Measurements from ENCODE around the gene TFAP2E.

DNA sequence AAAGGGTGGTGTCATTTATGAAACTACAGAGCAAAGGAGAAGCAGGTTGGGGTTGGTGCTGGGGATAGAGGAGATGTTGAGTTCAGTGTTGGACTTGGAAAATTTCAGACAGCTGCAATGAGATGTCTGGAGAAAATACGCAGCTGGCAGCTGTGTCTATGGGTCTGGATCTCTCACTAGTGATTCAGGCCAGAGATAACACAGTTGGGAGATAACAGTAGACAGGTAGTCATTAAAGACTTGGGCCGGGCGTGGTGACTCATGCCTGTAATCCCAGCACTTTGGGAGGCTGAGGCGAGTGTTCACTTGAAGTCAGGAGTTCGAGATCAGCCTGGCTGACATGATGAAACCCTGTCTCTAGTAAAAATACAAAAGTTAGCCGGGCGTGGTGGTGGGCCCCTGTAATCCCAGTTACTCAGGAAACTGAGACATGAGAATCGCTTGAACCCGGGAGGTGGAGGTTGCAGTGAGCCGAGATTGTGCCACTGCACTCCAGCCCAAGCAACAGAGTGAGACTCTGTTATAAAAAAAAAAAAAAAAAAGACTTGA is 2.5 kb upstream of the TFAP2E start:
- no peak for TF ChIP-seq POLR2A (IDR thresholded peaks at IDR 0.05)
- TF ChIP-seq, protein P1, sequence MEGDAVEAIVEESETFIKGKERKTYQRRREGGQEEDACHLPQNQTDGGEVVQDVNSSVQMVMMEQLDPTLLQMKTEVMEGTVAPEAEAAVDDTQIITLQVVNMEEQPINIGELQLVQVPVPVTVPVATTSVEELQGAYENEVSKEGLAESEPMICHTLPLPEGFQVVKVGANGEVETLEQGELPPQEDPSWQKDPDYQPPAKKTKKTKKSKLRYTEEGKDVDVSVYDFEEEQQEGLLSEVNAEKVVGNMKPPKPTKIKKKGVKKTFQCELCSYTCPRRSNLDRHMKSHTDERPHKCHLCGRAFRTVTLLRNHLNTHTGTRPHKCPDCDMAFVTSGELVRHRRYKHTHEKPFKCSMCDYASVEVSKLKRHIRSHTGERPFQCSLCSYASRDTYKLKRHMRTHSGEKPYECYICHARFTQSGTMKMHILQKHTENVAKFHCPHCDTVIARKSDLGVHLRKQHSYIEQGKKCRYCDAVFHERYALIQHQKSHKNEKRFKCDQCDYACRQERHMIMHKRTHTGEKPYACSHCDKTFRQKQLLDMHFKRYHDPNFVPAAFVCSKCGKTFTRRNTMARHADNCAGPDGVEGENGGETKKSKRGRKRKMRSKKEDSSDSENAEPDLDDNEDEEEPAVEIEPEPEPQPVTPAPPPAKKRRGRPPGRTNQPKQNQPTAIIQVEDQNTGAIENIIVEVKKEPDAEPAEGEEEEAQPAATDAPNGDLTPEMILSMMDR (IDR thresholded peaks at IDR 0.05), result no peak

Measured in uterus (tissue), 2 donors.